GM18858 (cell line): ENCODE measurements around the gene TMEM41B.
"Not testable (repeated sequence)": the region's sequence is repeated elsewhere in the genome, so short reads cannot be mapped to it uniquely, and the experiment has no call there.

Source experiments
- ATAC-seq: cut with Tn5 transposase; IDR thresholded peaks from one replicate; pipeline ENCODE4 v1.9.1; 2021; ENCODE audit not compliant: unreplicated experiment

Gene TMEM41B

DNA sequence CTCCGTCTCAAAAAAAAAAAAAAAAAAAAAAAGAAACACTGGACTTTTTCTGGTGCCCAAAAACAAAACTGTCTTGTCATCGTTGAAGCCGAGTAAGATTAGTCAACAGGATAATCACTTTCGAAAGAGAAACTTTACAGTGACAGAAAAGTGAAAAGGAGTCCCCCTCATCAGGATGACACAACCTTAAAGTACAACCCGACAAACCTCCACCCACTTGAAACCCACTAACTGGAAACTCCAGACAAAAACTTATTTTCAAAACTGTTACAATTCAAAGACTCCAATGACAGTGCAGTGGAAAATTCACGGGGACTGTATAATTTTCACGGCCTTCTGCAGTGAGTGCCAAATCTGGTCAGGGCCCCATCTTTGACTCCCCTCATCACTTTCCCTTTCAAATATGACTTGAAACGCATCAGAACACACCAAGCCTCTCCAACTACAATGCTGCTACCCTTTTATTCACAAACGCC lies 50.5 kb downstream of the TMEM41B start:
- ATAC-seq = peak; percentile 67

DNA sequence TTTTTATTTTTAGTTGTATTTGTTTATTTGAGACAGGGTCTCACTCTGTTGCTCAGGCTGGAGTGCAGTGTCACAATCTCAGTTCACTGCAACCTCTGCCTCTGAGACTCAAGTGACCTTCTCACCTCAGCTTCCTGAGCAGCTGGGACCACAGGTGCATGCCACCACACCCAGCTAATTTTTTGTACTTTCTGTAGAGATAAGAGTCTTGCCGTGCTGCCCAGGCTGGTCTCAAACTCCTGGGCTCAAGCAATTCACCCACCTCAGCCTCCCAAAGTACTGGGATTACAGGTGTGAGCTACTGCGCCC lies 53.6 kb downstream of the TMEM41B start:
- ATAC-seq = not testable (repeated sequence)

DNA sequence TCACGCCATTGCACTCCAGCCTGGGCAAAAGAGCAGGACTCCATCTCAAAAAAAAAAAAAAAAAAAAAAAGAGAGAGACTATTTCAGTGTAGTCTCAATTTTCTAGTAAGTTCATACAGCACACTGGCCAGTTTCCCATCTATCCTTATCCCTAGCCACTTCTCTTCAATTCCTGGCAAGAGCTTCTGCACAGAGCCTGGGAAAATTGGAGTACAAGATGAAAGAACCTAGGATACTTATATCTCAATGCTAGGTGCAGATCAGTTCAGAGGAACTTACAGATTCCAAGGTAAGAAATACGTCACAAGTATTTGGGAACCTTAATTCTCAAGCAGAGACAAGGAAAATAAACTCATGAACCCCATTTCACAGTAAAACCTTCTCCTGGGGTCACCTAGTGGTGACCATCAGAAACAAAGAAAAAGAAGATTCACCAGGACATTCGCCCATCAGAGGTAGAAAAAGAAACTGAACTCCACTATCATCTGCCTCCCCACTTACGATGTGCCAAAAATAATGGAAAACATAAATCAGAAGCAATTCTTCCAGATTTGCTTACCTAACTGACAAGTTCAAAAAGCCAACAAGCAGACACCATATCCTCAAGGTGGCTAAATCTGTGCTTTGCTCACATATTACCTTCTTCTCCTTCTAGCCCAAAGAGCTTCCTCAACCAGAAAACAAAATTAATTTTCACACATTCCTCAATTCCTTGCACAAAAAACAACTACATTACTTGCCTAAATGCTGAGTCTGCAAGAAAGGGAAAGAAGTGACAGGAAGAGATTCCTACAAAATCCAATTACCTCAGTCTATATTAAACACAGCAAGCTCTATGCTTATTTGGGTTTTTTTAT lies 54.2 kb downstream of the TMEM41B start:
- ATAC-seq = no peak

- not testable (repeated sequence) for ATAC-seq
Measured at GRCh38 chr11:9258279-9258678, 56.1 kb downstream of the TMEM41B start.

DNA sequence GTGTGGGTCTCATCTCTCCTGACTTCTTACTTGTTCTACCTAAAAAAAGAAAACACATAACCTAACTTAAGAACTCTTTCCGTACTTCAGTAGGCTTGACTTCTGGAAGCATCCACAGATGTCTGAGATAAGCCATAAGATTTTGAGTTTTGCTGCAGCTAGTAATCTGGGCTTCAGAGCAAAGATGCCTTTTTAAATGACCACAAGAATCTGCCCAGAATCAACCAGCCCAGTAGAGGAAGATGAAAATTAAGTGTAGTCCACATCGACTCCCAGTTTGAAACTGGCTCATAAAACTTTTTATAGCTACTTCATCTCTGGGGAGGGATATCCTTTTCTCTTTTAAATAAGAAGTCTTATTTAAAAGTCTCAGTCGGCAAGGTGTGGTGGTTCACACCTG lies 60.0 kb downstream of the TMEM41B start:
- ATAC-seq = no peak

DNA sequence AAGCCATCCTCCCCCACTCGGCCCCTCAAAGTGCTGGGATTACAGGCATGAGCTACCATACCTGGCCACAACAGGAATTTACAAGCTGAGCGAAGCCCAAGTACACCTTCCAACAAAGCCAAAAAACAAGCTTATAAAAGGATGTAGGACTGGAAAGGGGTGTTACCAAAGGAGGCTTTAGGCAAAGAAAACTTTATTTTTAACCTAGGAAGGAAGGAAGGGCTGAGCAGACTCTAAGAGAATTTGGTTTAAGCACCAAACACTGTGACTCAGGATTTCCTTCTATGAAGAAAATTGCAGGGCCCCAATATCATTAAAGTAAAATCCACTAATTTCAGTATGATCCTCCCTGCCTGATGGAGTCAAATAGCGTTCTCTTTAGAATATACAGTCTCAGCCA lies 61.3 kb downstream of the TMEM41B start:
- no peak for ATAC-seq

DNA sequence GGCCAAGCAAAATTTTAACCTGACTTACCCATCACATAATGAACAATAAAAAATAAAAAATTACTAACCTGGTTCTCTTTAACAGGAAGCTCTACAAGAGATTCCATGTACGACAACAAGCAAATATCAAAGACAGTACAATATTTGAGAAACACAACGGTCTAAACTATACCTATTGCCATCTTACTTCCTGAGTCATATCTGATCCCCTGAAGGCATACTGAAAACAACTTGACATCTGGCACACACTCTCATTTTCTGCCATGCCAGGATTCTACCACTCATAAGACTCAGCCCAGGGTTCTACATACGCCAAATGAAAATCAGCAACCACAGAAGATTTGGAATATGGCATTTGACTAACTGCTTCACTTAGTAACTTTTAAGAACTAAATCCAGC lies 63.1 kb downstream of the TMEM41B start:
- no peak for ATAC-seq

GRCh38 chr11:9250139-9250582 lies 64.2 kb downstream of the TMEM41B start:
- ATAC-seq = peak; percentile 72

DNA sequence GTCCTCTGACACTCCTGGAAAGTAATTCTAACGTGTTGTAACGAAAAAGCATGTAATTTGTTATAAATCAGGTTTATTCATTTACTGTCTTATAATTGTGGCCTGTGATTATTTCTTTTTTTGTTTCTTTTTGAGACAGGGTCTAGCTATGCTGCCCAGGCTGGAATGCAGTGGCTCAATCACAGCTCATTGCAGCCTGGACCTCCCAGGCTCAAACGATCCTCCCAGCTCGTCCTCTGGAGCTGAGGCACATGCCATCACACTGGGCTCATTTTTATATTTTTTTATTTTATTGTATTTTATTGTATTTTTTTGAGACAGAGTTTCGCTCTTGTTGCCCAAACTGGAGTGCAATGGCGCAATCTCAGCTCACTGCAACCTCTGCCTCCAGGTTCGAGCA lies 65.1 kb downstream of the TMEM41B start:
- no peak for ATAC-seq

- no peak for ATAC-seq
Measured at GRCh38 chr11:9247863-9248262, 66.5 kb downstream of the TMEM41B start.

GRCh38 chr11:9236242-9236641 lies 78.2 kb downstream of the TMEM41B start:
- not testable (repeated sequence) for ATAC-seq

DNA sequence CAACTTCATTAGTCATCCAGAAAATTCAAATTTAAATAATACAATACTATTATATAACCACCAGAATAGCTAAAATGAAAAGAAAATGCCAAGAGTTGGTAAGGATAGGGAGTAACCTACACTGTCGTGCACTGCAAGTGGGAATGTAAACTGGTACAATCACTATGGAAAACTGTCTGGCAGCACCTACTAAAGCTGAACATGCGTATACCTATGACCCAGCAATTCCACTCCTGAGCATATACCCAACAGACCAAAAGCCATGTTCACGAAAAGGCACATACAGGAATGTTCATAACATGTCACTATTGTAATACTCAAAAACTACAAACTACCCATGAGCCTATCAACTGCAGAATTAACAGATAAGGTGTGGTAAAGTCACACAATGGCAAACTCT lies 81.9 kb downstream of the TMEM41B start:
- ATAC-seq = no peak

- no peak for ATAC-seq
Measured at GRCh38 chr11:9231848-9232177, 82.6 kb downstream of the TMEM41B start.
